Tibial nerve (tissue), 3 donors: Measurements from ENCODE around the gene MAPK6.
A peak's percentile ranks its signal among the peaks of the same experiment; 100 is the strongest.

Experiments used
- CTCF ChIP-seq, 5 experiments: fragments of 200-600 bp in 3 of 5; fragments of 450-650 bp in 2 of 5; sonication (generic) in 3 of 5; IDR thresholded peaks; one replicate each; pipeline ENCODE4 v1.5.1; 2016 to 2019; ENCODE audit warnings: antibody characterized with exemption in 5 of 5, mild to moderate bottlenecking in 3 of 5, moderate library complexity in 2 of 5
- POLR2A ChIP-seq, 2 donors: fragments of 450-650 bp; IDR thresholded peaks; one replicate each; pipeline ENCODE4 v1.6.1; 2017; ENCODE audit warnings: antibody characterized with exemption in 2 of 2, mild to moderate bottlenecking in 2 of 2, moderate library complexity in 2 of 2

DNA sequence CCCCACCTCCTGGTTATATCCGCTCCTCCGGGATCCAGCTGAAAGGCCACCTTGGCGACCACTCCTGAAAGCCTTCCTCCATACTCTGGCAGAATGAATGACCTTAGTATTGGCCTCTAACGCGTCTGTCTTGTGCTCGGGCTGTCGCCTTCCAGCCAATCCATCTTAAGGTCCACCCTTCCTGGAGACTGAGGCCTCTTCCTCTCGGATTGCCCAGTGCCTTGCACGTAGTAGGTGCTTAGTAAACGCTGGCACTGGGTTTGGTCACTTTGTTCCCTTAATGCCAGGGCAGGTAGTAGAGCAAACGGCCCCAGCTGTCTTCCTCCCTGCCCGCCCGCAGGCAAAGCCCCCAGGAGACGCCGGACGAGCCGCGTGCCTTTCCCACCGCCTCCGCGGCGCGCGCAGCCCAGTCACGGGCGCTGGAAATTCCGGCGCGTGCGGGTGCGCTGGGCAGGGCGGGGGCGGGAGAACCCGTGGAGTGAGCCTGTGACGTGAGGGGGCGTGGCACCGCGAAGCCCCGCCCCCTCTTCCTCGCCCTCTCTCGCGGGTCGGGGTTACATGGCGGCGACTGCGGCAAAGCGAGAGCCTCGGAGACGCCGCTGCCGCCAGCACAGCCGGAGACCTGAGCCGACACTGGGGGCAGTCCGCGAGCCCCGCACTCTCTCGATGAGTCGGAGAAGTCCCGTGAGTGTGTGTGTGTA is at the start of gene MAPK6:
- TF ChIP-seq POLR2A (IDR thresholded peaks at IDR 0.05) (peak; percentile 90 to 93), CTCF (IDR thresholded peaks at IDR 0.05) (peak in 1 of 5 experiments; percentile 48)
